Neural crest cell (in vitro differentiated cells): ENCODE data around the gene DCAF7. TPM values are rescaled to one million over a fixed set of nuclear protein-coding genes. Genes with fewer than 3 reads are reported as not detected.

Source experiments
- DNase-seq: peaks from one replicate; pipeline ENCODE4 v3.0.0; 2021; ENCODE audit warnings: low read depth, mixed read lengths, low spot score
- H3K27ac Mint-ChIP-seq: one replicate; pipeline ENCODE4 v1.8.0; 2021; ENCODE audit warnings: mild to moderate bottlenecking, mixed read lengths; ENCODE audit not compliant: unreplicated experiment
- H3K27me3 Mint-ChIP-seq: 2 replicates; pipeline ENCODE4 v1.8.0; 2021; ENCODE audit warnings: low read depth, mild to moderate bottlenecking, mixed read lengths
- H3K36me3 Mint-ChIP-seq: 2 replicates; pipeline ENCODE4 v1.8.0; 2021; ENCODE audit warnings: low read depth, mild to moderate bottlenecking, mixed read lengths
- H3K4me1 Mint-ChIP-seq: 2 replicates; pipeline ENCODE4 v1.8.0; 2021; ENCODE audit warnings: mixed read lengths
- H3K4me3 Mint-ChIP-seq: one replicate; pipeline ENCODE4 v1.8.0; 2021; ENCODE audit warnings: mild to moderate bottlenecking, mixed read lengths
- H3K9me3 Mint-ChIP-seq: 2 replicates; pipeline ENCODE4 v1.8.0; 2021; ENCODE audit warnings: mixed read lengths
- CTCF ChIP-seq: fragments of 200-600 bp; sonication (generic); conservative IDR thresholded peaks from 2 replicates; pipeline ENCODE4 v1.5.0; 2021; ENCODE audit warnings: antibody characterized with exemption, mild to moderate bottlenecking
- long read RNA-seq: library from polyadenylated mRNA; unstranded; transcript quantifications from one replicate; pipeline ENCODE4 v2.0.0, GENCODE V29; 2020
- total RNA-seq: library from RNA; stranded (reverse); gene quantifications from 2 replicates; pipeline ENCODE4 v1.2.1, GENCODE V29; 2021

The DCAF7 gene
- total RNA-seq: 146 TPM in 2 replicates
- long read RNA-seq, full-length matches to known transcripts: 49 of 86 reads
- long read RNA-seq, partial matches to known transcripts: 11 of 86 reads
- long read RNA-seq, other reads (novel, unspliced or antisense): 26 of 86 reads

GRCh38 chr17:63549946-63550816, at the start of gene DCAF7:
DCAF7 (plus strand) TSS chr17:63550477; CDS start chr17:63550678, 201 bp downstream.
- no peak for TF ChIP-seq CTCF

GRCh38 chr17:63500543-63501390, 49.5 kb upstream of the DCAF7 start:
- Mint-ChIP-seq H3K9me3 (peaks cover 3% of the 10 kb centered on the region), H3K27ac (no peak overlapping the region), H3K4me3 (no peak overlapping the region), H3K36me3 (no peaks in the 10 kb centered on the region), H3K4me1 (peaks cover 19% of the 10 kb centered on the region), H3K27me3 (peaks cover 46% of the 10 kb centered on the region)
- no peak for DNase-seq
- TF ChIP-seq CTCF: no peak

More at GRCh38 chr17:63549946-63550816, at the start of gene DCAF7:
- H3K27me3 Mint-ChIP-seq: no peaks in the 10 kb centered on the region
- no peaks in the 10 kb centered on the region for H3K9me3 Mint-ChIP-seq
- peak; percentile 99 for DNase-seq
- H3K4me1 Mint-ChIP-seq: peaks cover 28% of the 10 kb centered on the region
- H3K36me3 Mint-ChIP-seq: no peaks in the 10 kb centered on the region
- H3K27ac Mint-ChIP-seq: peak within 1 kb of the TSS; percentile 96
- peak within 1 kb of the TSS; percentile 98 for H3K4me3 Mint-ChIP-seq

GRCh38 chr17:63503341-63503705, 47.0 kb upstream of the DCAF7 start:
- DNase-seq: no peak
- Mint-ChIP-seq H3K36me3 (no peaks in the 10 kb centered on the region), H3K4me3 (no peak overlapping the region), H3K4me1 (peaks cover 19% of the 10 kb centered on the region), H3K27ac (no peak overlapping the region), H3K9me3 (peaks cover 3% of the 10 kb centered on the region), H3K27me3 (peaks cover 51% of the 10 kb centered on the region)
- TF ChIP-seq CTCF: no peak

- H3K9me3 Mint-ChIP-seq: peaks cover 3% of the 10 kb centered on the region
- no peaks in the 10 kb centered on the region for H3K36me3 Mint-ChIP-seq
- H3K27me3 Mint-ChIP-seq: peaks cover 54% of the 10 kb centered on the region
- DNase-seq: no peak
- H3K4me3 Mint-ChIP-seq: no peak overlapping the region
- peaks cover 12% of the 10 kb centered on the region for H3K4me1 Mint-ChIP-seq
- H3K27ac Mint-ChIP-seq: no peak overlapping the region
- no peak for TF ChIP-seq CTCF
Observed at GRCh38 chr17:63504261-63504660, 46.0 kb upstream of the DCAF7 start.

GRCh38 chr17:63505341-63505740, 44.9 kb upstream of the DCAF7 start:
- DNase-seq: no peak
- Mint-ChIP-seq H3K4me1 (peaks cover 12% of the 10 kb centered on the region), H3K36me3 (no peaks in the 10 kb centered on the region), H3K4me3 (no peak overlapping the region), H3K27me3 (peaks cover 53% of the 10 kb centered on the region), H3K9me3 (peaks cover 3% of the 10 kb centered on the region), H3K27ac (no peak overlapping the region)
- no peak for TF ChIP-seq CTCF
